Panc1 (cell line): ENCODE data around the gene ABHD13. TPM values are rescaled to one million over a fixed set of nuclear protein-coding genes. Genes with fewer than 3 reads are reported as not detected.

Source experiments
- ATAC-seq: fragments of 200-7000 bp; cut with Tn5 transposase; 2 replicates; pipeline ENCODE4 v1.9.1; 2020; ENCODE audit warnings: mild to moderate bottlenecking, moderate library complexity
- BruUV-seq: library from RNA; stranded (reverse); fragments of 400-500 nt; replicated peaks from 2 replicates; lab custom pipeline; 2021; lab: Mats Ljungman, UMichigan
- CTCF ChIA-PET: fragments of 300-600 bp; sonication (Branson Sonifier 250); formaldehyde crosslinking; loops from one replicate; lab custom pipeline; 2022; ENCODE audit warnings: antibody characterized with exemption; lab: Charles Lee
- POLR2A ChIA-PET: fragments of 300-600 bp; sonication (Branson Sonifier 250); formaldehyde crosslinking; loops from one replicate; lab custom pipeline; 2022; ENCODE audit warnings: antibody characterized with exemption; lab: Charles Lee
- DNase-seq: peaks from one replicate; pipeline ENCODE4 v3.0.0-alpha.2; 2010; ENCODE audit warnings: low read depth, low spot score
- H3K27ac ChIP-seq: 2 replicates; pipeline ENCODE4 v1.5.1; 2011; ENCODE audit warnings: mild to moderate bottlenecking, low read length, inconsistent platforms
- H3K27me3 ChIP-seq: fragments of 200-500 bp; sonication (Bioruptor generic); 2 replicates; pipeline ENCODE4 v1.6.0; 2014; ENCODE audit warnings: low read length, inconsistent platforms; ENCODE audit not compliant: control insufficient read depth, insufficient read depth
- H3K36me3 ChIP-seq: fragments of 200-500 bp; sonication (Bioruptor generic); 2 replicates; pipeline ENCODE4 v1.5.1; 2014; ENCODE audit warnings: inconsistent platforms, mild to moderate bottlenecking, low read length, moderate library complexity; ENCODE audit not compliant: control insufficient read depth, insufficient read depth
- H3K4me1 ChIP-seq: 2 replicates; pipeline ENCODE4 v1.5.1; 2011; ENCODE audit warnings: inconsistent platforms, mild to moderate bottlenecking, low read length, moderate library complexity; ENCODE audit not compliant: control insufficient read depth, insufficient read depth
- H3K4me3 ChIP-seq, 2 experiments: 2 replicates each; pipeline ENCODE4 v1.5.1; 2011 to 2012; ENCODE audit warnings: low read depth in 2 of 2, low read length in 2 of 2, mild to moderate bottlenecking in 2 of 2, inconsistent platforms in 1 of 2, moderate library complexity in 1 of 2
- H3K9me3 ChIP-seq: fragments of 200-500 bp; sonication (Bioruptor generic); 2 replicates; pipeline ENCODE4 v1.5.1; 2014; ENCODE audit warnings: low read depth, mild to moderate bottlenecking, inconsistent platforms, low read length, moderate library complexity; ENCODE audit not compliant: control insufficient read depth, insufficient read depth
- CTCF ChIP-seq: fragments of 450-650 bp; IDR thresholded peaks from 2 replicates; pipeline ENCODE4 v1.5.1; 2017; ENCODE audit warnings: mild to moderate bottlenecking
- POLR2AphosphoS5 ChIP-seq: IDR thresholded peaks from 2 replicates; pipeline ENCODE4 v1.6.1; 2012; ENCODE audit warnings: mild to moderate bottlenecking, low read depth, low read length, moderate library complexity
- SIN3A ChIP-seq: IDR thresholded peaks from 2 replicates; pipeline ENCODE4 v1.6.1; 2012; ENCODE audit warnings: low read depth, mild to moderate bottlenecking, low read length, moderate library complexity, borderline replicate concordance; ENCODE audit not compliant: insufficient read depth
- TCF7L2 ChIP-seq: IDR thresholded peaks from 2 replicates; pipeline ENCODE4 v1.6.1; 2011; ENCODE audit warnings: mild to moderate bottlenecking, low read depth, low read length, inconsistent platforms
- in situ Hi-C: cut with HindIII; loops from 2 replicates; pipeline ENCODE4 v1.10.0; 2016; ENCODE audit warnings: low sequenced_read_pairs, low pct_unique_long_range_greater_than_20kb
- intact Hi-C: fragments of 100-400 bp; cut with micrococcal nuclease; formaldehyde crosslinking; loops from one replicate; pipeline ENCODE4 v1.10.0; 2022; ENCODE audit not compliant: unreplicated experiment
- total RNA-seq: library from RNA; stranded (reverse); gene quantifications from one replicate; pipeline ENCODE4 v1.2.1, GENCODE V29; 2021; ENCODE audit not compliant: unreplicated experiment
- TF ChIP-seq, protein P1 (sequence below), 2 experiments: IDR thresholded peaks; 2 replicates each; pipeline ENCODE4 v1.6.1; 2011 to 2012; ENCODE audit warnings: low read depth in 2 of 2, control low read depth in 1 of 2, low read length in 1 of 2, mild to moderate bottlenecking in 1 of 2, moderate library complexity in 1 of 2; ENCODE audit not compliant: insufficient read depth in 1 of 2

Gene ABHD13
- total RNA-seq, 1 experiment from 2014 or later: 4.7 TPM

DNA sequence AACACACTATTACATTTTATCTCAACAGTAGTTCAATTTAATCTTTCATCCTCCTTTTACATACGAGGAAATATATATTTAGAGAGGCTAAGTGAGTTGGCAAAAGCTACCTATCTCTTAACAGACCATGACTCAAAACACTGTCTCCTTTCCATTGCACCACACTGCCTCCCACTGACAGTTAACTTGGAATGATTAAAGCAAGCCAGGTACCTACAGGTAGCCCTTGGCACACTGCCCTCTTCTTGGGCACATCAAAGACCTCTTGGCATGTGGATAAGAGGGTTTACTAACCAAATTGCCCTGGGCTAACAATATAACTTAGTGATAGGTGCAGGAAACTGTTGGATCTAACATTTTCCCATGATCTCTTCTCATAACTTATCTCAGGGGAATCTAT is 1.8 kb downstream of the ABHD13 start:
- CTCF ChIA-PET: no interaction called here
- no peaks in the 10 kb centered on the region for H3K27me3 ChIP-seq
- peak overlapping the region; percentile 73 to 82; a peak in 1 of 4 replicates for H3K4me3 ChIP-seq
- peaks cover 3% of the 10 kb centered on the region; the same call in 1 of the 2 replicates for H3K36me3 ChIP-seq
- in situ Hi-C loops (no loop called here), intact Hi-C loops (no loop called here)
- H3K27ac ChIP-seq: no peak overlapping the region
- DNase-seq (no peak), ATAC-seq (no peak)
- no peaks in the 10 kb centered on the region for H3K9me3 ChIP-seq
- POLR2A ChIA-PET: no interaction called here
- BruUV-seq: no TSS peak
- peaks cover 15% of the 10 kb centered on the region; the same call in 1 of the 2 replicates for H3K4me1 ChIP-seq
- TF ChIP-seq, protein P1, sequence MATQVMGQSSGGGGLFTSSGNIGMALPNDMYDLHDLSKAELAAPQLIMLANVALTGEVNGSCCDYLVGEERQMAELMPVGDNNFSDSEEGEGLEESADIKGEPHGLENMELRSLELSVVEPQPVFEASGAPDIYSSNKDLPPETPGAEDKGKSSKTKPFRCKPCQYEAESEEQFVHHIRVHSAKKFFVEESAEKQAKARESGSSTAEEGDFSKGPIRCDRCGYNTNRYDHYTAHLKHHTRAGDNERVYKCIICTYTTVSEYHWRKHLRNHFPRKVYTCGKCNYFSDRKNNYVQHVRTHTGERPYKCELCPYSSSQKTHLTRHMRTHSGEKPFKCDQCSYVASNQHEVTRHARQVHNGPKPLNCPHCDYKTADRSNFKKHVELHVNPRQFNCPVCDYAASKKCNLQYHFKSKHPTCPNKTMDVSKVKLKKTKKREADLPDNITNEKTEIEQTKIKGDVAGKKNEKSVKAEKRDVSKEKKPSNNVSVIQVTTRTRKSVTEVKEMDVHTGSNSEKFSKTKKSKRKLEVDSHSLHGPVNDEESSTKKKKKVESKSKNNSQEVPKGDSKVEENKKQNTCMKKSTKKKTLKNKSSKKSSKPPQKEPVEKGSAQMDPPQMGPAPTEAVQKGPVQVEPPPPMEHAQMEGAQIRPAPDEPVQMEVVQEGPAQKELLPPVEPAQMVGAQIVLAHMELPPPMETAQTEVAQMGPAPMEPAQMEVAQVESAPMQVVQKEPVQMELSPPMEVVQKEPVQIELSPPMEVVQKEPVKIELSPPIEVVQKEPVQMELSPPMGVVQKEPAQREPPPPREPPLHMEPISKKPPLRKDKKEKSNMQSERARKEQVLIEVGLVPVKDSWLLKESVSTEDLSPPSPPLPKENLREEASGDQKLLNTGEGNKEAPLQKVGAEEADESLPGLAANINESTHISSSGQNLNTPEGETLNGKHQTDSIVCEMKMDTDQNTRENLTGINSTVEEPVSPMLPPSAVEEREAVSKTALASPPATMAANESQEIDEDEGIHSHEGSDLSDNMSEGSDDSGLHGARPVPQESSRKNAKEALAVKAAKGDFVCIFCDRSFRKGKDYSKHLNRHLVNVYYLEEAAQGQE (IDR thresholded peaks at IDR 0.05; ENCODE audit: insufficient read depth in 1 of 2, low read depth in 2 of 2, low read length in 1 of 2): no peak
- TF ChIP-seq CTCF (0 out of 2 replicates have a peak, but pooled peaks have one; percentile 2), POLR2AphosphoS5 (no peak)

DNA sequence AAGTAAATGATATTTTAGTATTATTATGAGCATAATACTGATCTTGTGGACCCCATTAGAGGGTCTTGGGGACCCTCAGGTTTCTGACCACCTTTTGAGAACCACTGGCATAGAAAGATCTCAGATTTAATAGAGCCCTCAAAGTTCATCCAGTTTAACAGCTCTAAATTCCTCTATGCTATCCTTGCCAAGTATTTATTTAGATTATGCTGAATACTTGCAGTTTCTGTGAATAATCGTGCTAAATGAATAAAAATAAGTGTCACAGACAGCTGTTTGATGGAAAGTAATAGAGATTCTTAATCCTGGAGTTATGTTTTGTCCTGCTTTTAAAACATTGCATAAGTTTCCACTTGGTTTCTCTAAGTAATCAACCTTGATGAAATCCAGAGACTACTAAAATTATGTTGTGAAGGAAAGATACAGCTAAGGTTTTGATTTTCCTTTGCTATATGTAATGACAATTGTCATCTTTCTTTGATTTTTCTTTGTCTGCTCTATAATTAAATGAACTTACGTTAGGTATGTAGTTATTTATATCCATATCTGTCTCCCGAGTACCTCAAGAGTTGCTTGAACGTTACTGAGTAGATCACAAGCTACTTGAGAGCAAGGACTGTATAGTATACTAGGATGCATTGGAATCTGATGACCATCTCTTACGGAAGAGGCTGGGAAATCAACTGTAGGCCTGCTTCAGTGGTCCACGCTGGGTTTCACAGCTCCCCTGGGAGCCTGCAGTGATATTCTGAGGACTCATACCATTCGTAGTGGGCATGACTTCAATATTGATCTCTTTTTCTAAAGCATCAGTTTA is 5.7 kb downstream of the ABHD13 start:
- DNase-seq: no peak
- no TSS peak for BruUV-seq
- Histone ChIP-seq H3K4me3 (no peak overlapping the region), H3K36me3 (no peaks in the 10 kb centered on the region; the same call in 1 of the 2 replicates), H3K27me3 (no peaks in the 10 kb centered on the region), H3K4me1 (peaks cover 4% of the 10 kb centered on the region; the same call in 1 of the 2 replicates), H3K27ac (no peak overlapping the region), H3K9me3 (no peaks in the 10 kb centered on the region)
- TF ChIP-seq POLR2AphosphoS5: no peak
- no peak for TF ChIP-seq TCF7L2
- TF ChIP-seq, protein P1 (IDR thresholded peaks at IDR 0.05; ENCODE audit: insufficient read depth in 1 of 2, low read depth in 2 of 2, low read length in 1 of 2): no peak
- TF ChIP-seq CTCF: no peak
- TF ChIP-seq SIN3A: no peak
- CTCF ChIA-PET: no interaction called here
- POLR2A ChIA-PET: no interaction called here
- in situ Hi-C loops: no loop called here
- intact Hi-C loops: no loop called here
- no peak for ATAC-seq
